Activated CD8-positive, alpha-beta memory T cell treated with anti-CD3 and anti-CD28 coated beads for 4 hours (primary cell): ENCODE data around the gene CRYM.

Source experiments
- DNase-seq, 2 donors: peaks; one replicate each; pipeline ENCODE4 v3.0.0-alpha.2; 2020; ENCODE audit warnings: low read depth in 2 of 2

CRYM gene

DNA sequence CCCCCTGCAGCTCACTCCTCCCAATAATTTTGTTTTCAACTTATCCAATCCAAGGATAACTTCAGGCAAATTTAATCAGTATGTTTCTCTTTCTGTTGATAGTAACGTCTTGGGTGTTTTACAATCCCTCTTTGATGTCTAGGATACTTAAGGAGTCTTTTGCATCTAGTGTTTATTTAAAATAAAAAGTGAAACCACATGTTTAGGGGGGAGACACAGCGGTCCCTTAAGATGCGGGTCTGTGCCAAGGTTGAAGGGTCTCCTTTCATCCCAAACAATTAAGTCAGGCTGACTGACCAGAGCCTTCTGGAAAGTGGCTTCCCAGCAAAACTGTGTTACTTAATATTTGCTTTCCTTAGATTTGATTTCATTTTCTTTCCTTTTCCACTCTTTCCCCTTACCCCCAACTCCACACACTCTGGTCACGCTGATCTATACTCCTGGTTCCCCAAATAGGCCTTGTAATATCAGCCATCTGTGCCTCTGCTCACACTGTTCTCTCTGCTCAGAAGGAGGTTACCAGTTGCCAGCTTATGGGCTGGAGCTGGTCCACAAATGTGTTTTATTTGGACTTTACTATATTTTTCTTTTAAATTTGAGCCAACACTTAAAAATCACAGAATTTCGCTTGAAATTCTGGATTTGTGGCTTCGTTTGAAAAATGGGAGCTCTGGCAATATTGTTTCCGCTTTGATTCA is 33.4 kb downstream of the CRYM start:
- DNase-seq, result no peak

DNA sequence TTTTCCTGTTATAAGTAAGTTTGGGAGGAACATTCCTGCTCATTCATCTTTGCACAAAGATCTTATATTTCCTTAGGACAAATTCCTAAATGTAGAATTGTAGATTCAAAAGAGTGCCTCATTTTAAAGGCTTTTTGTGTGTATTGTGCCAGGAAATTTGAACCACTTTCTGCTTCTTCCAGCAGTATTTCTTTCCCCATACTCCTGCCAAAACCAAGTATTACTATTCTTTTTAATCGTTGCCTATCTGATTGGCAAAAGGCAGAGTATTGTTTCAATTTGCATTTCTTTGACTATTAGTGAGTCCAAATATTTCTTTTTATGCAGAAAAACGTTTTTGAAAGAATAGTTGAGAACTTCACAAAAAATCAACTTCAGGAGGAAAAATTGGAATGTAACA is 35.3 kb downstream of the CRYM start:
- DNase-seq, result no peak

DNA sequence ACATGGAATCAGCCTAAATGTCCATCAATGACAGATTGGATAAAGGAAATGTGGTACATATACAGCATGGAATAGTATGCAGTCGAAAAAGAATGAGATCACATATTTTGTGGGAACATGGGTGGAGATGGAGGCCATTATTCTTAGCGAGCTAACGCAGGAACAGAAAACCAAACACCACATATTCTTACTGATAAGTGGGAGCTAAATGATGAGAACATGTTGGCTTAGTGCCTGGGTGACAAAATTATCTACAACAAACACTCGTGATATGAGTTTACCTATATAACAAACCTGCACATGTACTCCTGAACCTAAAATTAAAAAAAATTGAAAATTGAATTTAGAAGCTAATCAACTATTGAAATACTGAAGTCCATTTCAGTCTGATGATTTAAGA is 38.4 kb downstream of the CRYM start:
- no peak for DNase-seq

DNA sequence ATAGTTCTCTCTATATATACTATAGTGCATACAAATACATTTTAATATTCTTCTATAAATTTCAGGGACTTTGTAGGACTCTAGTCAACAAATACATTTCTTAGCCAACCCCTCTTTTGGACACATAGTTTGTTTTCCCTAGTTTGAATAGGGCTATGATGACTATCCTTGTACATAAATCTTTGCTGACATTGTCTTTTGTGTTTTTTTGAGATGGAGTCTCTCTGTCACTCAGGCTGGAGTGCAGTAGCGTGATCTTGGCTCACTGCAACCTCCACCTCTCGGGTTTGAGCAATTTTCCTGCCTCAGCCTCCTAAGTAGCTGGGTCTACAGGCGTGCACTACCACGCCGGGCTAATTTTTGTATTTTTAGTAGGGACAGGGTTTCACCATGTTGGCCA is 41.3 kb downstream of the CRYM start:
- no peak for DNase-seq

DNA sequence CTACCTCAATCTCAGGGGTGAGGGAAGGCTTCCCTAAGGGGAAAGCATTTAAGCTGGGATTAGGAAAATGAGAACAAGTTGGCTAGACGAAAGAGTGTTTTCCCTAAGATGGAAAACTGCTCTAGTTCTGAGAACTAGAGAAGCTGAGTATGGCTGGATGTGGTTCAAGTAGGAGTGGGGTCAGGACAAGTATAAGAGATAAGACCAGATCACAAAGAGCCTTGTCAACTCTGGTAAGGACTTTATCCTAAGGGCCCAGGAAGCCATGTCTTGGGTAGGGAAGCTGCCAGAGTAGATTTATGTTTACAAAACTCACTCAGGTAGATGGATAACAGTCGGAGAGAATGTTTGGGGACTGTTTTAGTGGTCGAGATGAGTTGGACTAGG is 42.9 kb downstream of the CRYM start:
- no peak for DNase-seq

GRCh38 chr16:21233521-21234150 is 44.5 kb downstream of the CRYM start, which contains the start of gene ANKS4B:
Gene ANKS4B, plus strand, starts transcription at chr16:21233699. Its CDS starts 39 bp downstream, at chr16:21233738.
- DNase-seq, result no peak

DNA sequence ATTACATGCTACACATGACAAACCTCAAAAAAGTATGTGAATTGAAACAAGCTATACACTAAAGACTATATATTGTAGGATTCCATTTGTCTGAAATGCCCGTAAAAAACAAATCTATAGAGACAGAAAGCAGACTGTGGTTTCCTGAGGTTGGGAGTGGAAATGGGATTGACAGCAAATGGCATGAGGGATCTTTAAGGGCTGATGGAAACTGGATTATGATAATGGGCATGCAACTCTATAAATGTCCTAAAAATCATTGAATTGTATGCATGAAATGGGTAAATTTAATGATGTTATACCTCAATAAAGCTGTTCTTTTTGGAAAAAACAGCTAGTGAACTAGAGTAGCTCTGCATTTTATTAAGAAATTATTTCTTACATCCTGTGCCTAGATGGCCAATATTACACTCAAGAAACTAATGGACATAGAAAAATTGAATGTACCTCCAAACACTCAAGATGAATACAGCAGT is 45.0 kb downstream of the CRYM start:
- DNase-seq, result no peak

GRCh38 chr16:21228361-21228872 is 49.7 kb downstream of the CRYM start:
- no peak for DNase-seq

GRCh38 chr16:21227866-21228265 is 50.2 kb downstream of the CRYM start:
- no peak for DNase-seq

DNA sequence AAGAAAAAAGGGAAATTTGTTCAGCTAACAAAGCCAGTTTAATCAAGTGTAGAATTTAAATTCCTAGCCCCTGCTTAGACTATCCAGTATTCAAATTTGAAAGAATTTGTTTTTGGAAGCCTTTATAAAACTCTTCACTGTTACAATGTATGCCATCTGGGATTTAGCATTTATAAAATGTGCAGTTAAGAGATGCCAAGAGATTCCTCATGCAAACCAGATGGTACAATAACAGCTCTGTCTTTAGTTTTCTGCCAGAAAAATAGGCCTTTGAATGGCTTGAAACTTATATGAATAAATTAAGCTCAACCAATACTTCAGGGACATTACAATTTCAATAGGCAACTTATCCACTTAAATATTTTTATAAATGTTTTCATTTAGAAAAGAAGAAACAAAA is 51.3 kb downstream of the CRYM start:
- no peak for DNase-seq

DNA sequence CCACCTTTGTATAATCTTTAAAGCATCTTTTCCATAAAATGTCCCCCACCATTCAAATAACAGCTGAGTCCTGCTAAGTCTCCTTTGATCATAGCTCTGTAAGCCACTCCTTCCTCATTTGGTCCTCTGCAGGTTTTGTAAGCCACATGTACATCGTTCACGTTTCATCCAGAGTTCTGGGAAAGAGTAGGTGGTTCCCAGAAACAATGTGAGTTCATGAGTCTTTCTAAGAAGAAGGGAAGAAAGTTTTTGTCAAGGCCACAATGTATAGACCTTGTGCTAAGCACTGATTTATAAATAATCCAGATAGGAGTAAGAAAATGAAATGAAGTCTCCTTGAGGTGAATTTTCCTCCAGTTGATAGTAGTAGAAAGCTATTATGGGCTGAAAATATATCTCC is 53.3 kb downstream of the CRYM start:
- DNase-seq, result no peak

GRCh38 chr16:21223787-21224186 is 54.3 kb downstream of the CRYM start:
- no peak for DNase-seq

DNA sequence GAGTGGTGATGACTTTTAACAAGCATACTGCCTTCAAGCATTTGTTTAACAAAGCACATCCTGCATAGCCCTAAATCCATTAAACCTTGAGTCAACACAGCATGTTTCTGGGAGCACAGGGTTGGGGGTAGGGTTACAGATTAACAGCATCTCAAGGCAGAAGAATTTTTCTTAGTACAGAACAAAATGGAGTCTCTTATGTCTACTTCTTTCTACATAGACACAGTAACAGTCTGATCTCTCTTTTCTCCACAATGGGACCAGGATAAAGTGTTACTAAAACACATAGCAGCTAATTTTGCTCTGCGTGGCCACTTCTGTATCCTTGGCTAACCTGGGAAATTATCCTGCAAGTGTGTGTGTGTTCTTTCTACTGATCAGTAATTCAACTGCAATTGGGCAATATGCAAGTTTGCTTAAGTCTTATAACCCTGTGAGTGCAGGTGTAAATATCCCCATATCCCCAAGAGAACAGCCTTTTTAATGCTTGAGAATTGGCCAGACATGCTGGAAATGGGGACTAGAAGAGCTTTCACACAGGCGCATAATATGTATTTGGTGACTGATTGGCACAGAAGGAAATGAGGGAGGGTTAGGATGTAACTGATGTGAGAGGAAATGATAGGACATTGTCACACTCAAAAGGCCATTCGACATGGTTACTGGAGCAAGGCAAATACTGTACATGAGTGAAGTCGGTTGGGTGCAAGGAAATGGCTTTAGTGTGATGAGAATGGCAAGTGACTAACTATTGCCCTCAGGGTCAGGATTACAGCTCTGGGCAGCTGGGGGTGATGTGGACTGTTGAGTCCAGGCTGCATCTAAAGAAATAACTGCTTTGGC is 55.4 kb downstream of the CRYM start:
- DNase-seq, result no peak

GRCh38 chr16:21219551-21219950 is 58.5 kb downstream of the CRYM start:
- no peak for DNase-seq

DNA sequence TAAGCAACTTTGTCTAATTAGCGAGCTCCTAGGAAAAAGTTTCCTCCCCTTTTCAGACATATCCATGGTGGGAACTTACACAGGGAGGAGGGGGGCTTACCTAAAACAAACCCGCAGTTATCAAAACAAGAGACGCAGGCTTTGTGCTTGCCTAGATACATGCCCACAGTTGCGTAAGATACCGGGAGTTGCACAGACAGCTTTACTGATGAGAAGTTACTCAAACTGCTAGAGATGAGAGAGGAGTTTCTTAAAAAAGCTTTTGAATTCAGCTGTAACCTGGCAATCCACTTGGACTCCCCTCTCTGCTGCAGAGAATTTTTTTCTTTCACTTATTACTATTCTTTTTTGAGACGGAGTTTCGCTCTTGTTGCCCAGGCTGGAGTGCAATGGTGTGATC is 59.9 kb downstream of the CRYM start:
- no peak for DNase-seq

DNA sequence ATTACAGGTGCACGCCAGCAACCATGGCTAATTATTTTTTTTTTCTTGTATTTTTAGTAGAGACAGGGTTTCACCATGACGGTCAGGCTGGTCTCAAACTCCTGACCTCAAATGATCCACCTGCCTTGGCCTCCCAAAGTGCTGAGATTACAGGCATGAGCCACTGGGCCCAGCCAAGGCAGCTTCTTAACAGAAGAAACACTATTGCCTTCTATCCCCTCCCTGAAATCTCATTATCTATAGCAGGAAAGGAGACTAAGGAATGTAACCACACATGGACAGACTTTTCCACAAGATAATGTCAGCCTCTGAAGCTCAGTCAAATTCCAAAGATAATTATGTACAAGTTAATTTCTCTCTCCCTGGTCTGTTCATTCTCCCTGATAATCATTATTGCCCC is 61.0 kb downstream of the CRYM start:
- no peak for DNase-seq

GRCh38 chr16:21214086-21214485 is 64.0 kb downstream of the CRYM start:
- no peak for DNase-seq

- no peak for DNase-seq
Measured at GRCh38 chr16:21211486-21211885, 66.6 kb downstream of the CRYM start, which contains the start of gene ZP2. Gene ZP2, minus strand, starts transcription at chr16:21211574. Its CDS starts 27 bp downstream, at chr16:21211547.
